Glutamatergic neuron (in vitro differentiated cells): ENCODE results near the gene CDNF. TPM values are rescaled to one million over a fixed set of nuclear protein-coding genes. Genes with fewer than 3 reads are reported as not detected.

Experiments
- DNase-seq: peaks from one replicate; pipeline ENCODE4 v3.0.0; 2022
- H3K27ac Mint-ChIP-seq: one replicate; pipeline ENCODE4 v1.8.0; 2020; ENCODE audit warnings: mild to moderate bottlenecking, mixed read lengths, inconsistent platforms; ENCODE audit not compliant: unreplicated experiment
- H3K27me3 Mint-ChIP-seq: one replicate; pipeline ENCODE4 v1.8.0; 2020; ENCODE audit warnings: mild to moderate bottlenecking, moderate library complexity, mixed read lengths, inconsistent platforms; ENCODE audit not compliant: unreplicated experiment
- H3K36me3 Mint-ChIP-seq: one replicate; pipeline ENCODE4 v1.8.0; 2020; ENCODE audit warnings: mild to moderate bottlenecking, mixed read lengths, inconsistent platforms; ENCODE audit not compliant: unreplicated experiment
- H3K4me1 Mint-ChIP-seq: one replicate; pipeline ENCODE4 v1.8.0; 2020; ENCODE audit warnings: mild to moderate bottlenecking, low read depth, mixed read lengths, inconsistent platforms; ENCODE audit not compliant: unreplicated experiment
- H3K4me3 Mint-ChIP-seq: one replicate; pipeline ENCODE4 v1.8.0; 2020; ENCODE audit warnings: mild to moderate bottlenecking, mixed read lengths, inconsistent platforms; ENCODE audit not compliant: unreplicated experiment
- H3K9me3 Mint-ChIP-seq: one replicate; pipeline ENCODE4 v1.8.0; 2020; ENCODE audit warnings: mild to moderate bottlenecking, moderate library complexity, mixed read lengths, inconsistent platforms; ENCODE audit not compliant: unreplicated experiment
- CTCF ChIP-seq: fragments of 200-600 bp; sonication (generic); IDR thresholded peaks from one replicate; pipeline ENCODE4 v1.5.0; 2021; ENCODE audit not compliant: partially characterized antibody, unreplicated experiment
- total RNA-seq: library from RNA; stranded (reverse); fragmentation: NEBNext Ultra II Directional; extraction: Animal tissue kit (Norgen Biotek cat#: 25700); gene quantifications from one replicate; pipeline ENCODE4 v1.2.1, GENCODE V29; 2021; ENCODE audit not compliant: unreplicated experiment

The CDNF gene
- total RNA-seq, 1 donor from 2014 or later: 2.2 TPM

GRCh38 chr10:14852236-14852635, 14.4 kb upstream of the CDNF start:
- Mint-ChIP-seq H3K4me3 (no peak overlapping the region), H3K9me3 (no peaks in the 10 kb centered on the region), H3K36me3 (no peaks in the 10 kb centered on the region), H3K27ac (no peak overlapping the region), H3K4me1 (no peaks in the 10 kb centered on the region), H3K27me3 (no peaks in the 10 kb centered on the region)
- DNase-seq: no peak
- TF ChIP-seq CTCF: no peak

GRCh38 chr10:14844948-14845347, 7.1 kb upstream of the CDNF start:
- Mint-ChIP-seq H3K9me3 (no peaks in the 10 kb centered on the region), H3K27ac (no peak overlapping the region), H3K4me1 (no peaks in the 10 kb centered on the region), H3K27me3 (no peaks in the 10 kb centered on the region), H3K4me3 (no peak overlapping the region), H3K36me3 (no peaks in the 10 kb centered on the region)
- DNase-seq: no peak
- TF ChIP-seq CTCF: no peak

- H3K9me3 Mint-ChIP-seq: no peaks in the 10 kb centered on the region
- no peak overlapping the region for H3K27ac Mint-ChIP-seq
- H3K4me3 Mint-ChIP-seq: no peak overlapping the region
- H3K27me3 Mint-ChIP-seq: peaks cover 3% of the 10 kb centered on the region
- peaks cover 2% of the 10 kb centered on the region for H3K4me1 Mint-ChIP-seq
- no peak for TF ChIP-seq CTCF
- DNase-seq: no peak
- no peaks in the 10 kb centered on the region for H3K36me3 Mint-ChIP-seq
Measured at GRCh38 chr10:14843327-14843988, 5.6 kb upstream of the CDNF start.

GRCh38 chr10:14840178-14840577, 2.3 kb upstream of the CDNF start:
- no peaks in the 10 kb centered on the region for H3K36me3 Mint-ChIP-seq
- H3K4me1 Mint-ChIP-seq: peaks cover 2% of the 10 kb centered on the region
- peaks cover 7% of the 10 kb centered on the region for H3K27me3 Mint-ChIP-seq
- no peak overlapping the region for H3K27ac Mint-ChIP-seq
- H3K4me3 Mint-ChIP-seq: peak overlapping the region; percentile 64
- no peak for TF ChIP-seq CTCF
- no peak for DNase-seq
- peaks cover 7% of the 10 kb centered on the region for H3K9me3 Mint-ChIP-seq

- Mint-ChIP-seq H3K27ac (peak overlapping the region; percentile 80), H3K36me3 (no peaks in the 10 kb centered on the region), H3K27me3 (peaks cover 9% of the 10 kb centered on the region), H3K4me3 (peak overlapping the region; percentile 91), H3K9me3 (peaks cover 9% of the 10 kb centered on the region), H3K4me1 (peaks cover 2% of the 10 kb centered on the region)
- TF ChIP-seq CTCF: no peak
- DNase-seq: no peak
Measured at GRCh38 chr10:14839305-14839695, 1.5 kb upstream of the CDNF start.
